HG03575 (cell line): ENCODE results near the gene KDM3B.
"Not testable (repeated sequence)": the region's sequence is repeated elsewhere in the genome, so short reads cannot be mapped to it uniquely, and the experiment has no call there.

Experiments used
- ATAC-seq: cut with Tn5 transposase; IDR thresholded peaks from one replicate; pipeline ENCODE4 v1.9.1; 2021; ENCODE audit not compliant: unreplicated experiment, insufficient number of reproducible peaks, low FRiP score; ENCODE audit errors: extremely low read depth

Gene KDM3B

GRCh38 chr5:138385660-138386059, 33.2 kb downstream of the KDM3B start:
- no peak for ATAC-seq

GRCh38 chr5:138386290-138386689, 33.8 kb downstream of the KDM3B start:
- ATAC-seq: no peak

GRCh38 chr5:138389332-138389731, 36.8 kb downstream of the KDM3B start:
- no peak for ATAC-seq

- not testable (repeated sequence) for ATAC-seq
These were observed 37.4 kb downstream of the KDM3B start for GRCh38 chr5:138389911-138390310.

- ATAC-seq: no peak
These were observed 39.4 kb downstream of the KDM3B start for GRCh38 chr5:138391859-138392386.

GRCh38 chr5:138402640-138403039, 50.2 kb downstream of the KDM3B start:
- no peak for ATAC-seq

- ATAC-seq: no peak
These were observed 55.5 kb downstream of the KDM3B start for GRCh38 chr5:138408023-138408422.

- ATAC-seq: not testable (repeated sequence)
These were observed 58.6 kb downstream of the KDM3B start for GRCh38 chr5:138410996-138411640.

GRCh38 chr5:138418444-138418843, 66.0 kb downstream of the KDM3B start:
- ATAC-seq: no peak

- ATAC-seq: no peak
These were observed 72.6 kb downstream of the KDM3B start for GRCh38 chr5:138425079-138425478.

GRCh38 chr5:138435943-138436342, 83.5 kb downstream of the KDM3B start:
- ATAC-seq: no peak

GRCh38 chr5:138438003-138438723, 85.7 kb downstream of the KDM3B start:
- ATAC-seq: no peak

GRCh38 chr5:138438724-138439476, 86.4 kb downstream of the KDM3B start, which contains the start of gene REEP2:
Gene REEP2 (plus strand): TSS chr5:138439057. CDS start chr5:138439209, 152 bp downstream.
- ATAC-seq: no peak

GRCh38 chr5:138439477-138440158, 87.1 kb downstream of the KDM3B start:
- ATAC-seq: no peak

GRCh38 chr5:138440159-138441073, 87.9 kb downstream of the KDM3B start:
- ATAC-seq: no peak

- ATAC-seq: no peak
These were observed 88.7 kb downstream of the KDM3B start for GRCh38 chr5:138441221-138441620.

GRCh38 chr5:138444078-138444773, 91.7 kb downstream of the KDM3B start:
- no peak for ATAC-seq
